ENCODE results near the gene SNCA. TPM values are rescaled to one million over a fixed set of nuclear protein-coding genes. Genes with fewer than 3 reads are reported as not detected.

Gene SNCA
- total RNA-seq, 1 donor from 2014 or later, result 2.2 TPM

DNA sequence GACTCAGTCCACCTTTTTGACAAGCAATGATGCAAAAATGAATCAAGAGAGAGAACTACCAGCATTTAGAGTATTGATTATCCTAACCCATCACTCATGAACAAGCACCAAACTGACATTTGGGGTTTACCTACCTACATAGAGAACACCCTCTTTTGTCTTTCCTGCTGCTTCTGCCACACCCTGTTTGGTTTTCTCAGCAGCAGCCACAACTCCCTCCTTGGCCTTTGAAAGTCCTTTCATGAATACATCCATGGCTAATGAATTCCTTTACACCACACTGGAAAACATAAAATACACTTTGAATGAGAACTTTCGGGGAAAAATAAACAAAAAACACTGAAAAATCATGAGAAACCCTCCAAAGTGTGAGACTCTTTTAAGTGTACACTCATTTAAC lies 1.5 kb downstream of the SNCA start:
- no peaks in the 10 kb centered on the region for H3K36me3 Mint-ChIP-seq (ENCODE audit: low read depth)
- intact Hi-C loops (cut with micrococcal nuclease), result loop anchor here (5.0 kb wide), 1 partner anchor 62 kb away; no protein-coding TSS in a partner anchor
- H3K27ac Mint-ChIP-seq, result no peak overlapping the region
- ChIA-PET CTCF (no interaction called here), POLR2A (no interaction called here)
- no peak overlapping the region for H3K4me3 Mint-ChIP-seq
- TF ChIP-seq CTCF (IDR thresholded peaks at IDR 0.05), result no peak
- ATAC-seq (ENCODE audit: low read depth) (no peak), DNase-seq (no peak)
- H3K9me3 Mint-ChIP-seq, result no peaks in the 10 kb centered on the region
- H3K27me3 Mint-ChIP-seq, result peaks cover 20% of the 10 kb centered on the region
- H3K4me1 Mint-ChIP-seq, result peaks cover 21% of the 10 kb centered on the region

GRCh38 chr4:89834486-89835209 lies 2.3 kb downstream of the SNCA start:
- H3K36me3 Mint-ChIP-seq (ENCODE audit: low read depth), result no peaks in the 10 kb centered on the region
- ATAC-seq (ENCODE audit: low read depth) (no peak), DNase-seq (no peak)
- intact Hi-C loops (cut with micrococcal nuclease), result loop anchor here (5.0 kb wide), 1 partner anchor 63 kb away; no protein-coding TSS in a partner anchor
- POLR2A ChIA-PET, result no interaction called here
- CTCF ChIA-PET, result no interaction called here
- TF ChIP-seq CTCF (IDR thresholded peaks at IDR 0.05), result no peak
- no peak overlapping the region for H3K4me3 Mint-ChIP-seq
- H3K4me1 Mint-ChIP-seq, result peaks cover 25% of the 10 kb centered on the region
- H3K27ac Mint-ChIP-seq, result no peak overlapping the region
- no peaks in the 10 kb centered on the region for H3K9me3 Mint-ChIP-seq
- peaks cover 20% of the 10 kb centered on the region for H3K27me3 Mint-ChIP-seq

DNA sequence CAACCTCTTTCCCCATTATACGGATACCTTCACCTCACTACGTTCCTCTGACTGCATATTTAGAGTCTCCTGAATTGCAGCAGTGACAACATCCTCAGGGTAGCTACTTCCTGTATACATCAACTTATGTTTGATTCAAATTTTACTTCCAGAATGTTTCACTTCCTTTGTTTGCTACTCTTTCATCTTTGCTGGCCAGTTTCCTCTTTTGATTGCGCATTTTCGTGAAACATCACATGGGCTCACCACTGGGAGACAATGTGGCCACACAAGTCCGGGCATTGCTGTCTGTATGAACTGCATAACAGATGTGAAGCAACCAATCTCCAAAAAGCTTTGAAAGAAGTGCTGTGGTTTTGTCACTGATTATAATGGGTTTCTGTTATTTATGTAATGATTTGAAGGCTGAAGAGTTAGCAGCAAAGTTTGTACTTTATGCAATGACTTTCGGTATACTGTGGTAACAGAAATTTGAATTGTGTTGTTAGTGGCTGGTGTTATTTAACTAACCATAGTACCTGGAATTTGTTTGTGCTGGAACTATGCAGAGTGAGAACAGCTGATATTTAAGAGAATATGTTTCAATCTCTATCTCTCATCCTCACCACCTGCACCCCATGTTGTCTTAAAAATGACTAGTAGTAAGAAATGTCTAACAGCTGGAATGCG lies 7.4 kb downstream of the SNCA start:
- ATAC-seq (ENCODE audit: low read depth) (peak; percentile 75), DNase-seq (no peak)
- Mint-ChIP-seq H3K4me3 (peak overlapping the region; percentile 15), H3K9me3 (no peaks in the 10 kb centered on the region), H3K4me1 (peaks cover 10% of the 10 kb centered on the region), H3K36me3 (ENCODE audit: low read depth) (no peaks in the 10 kb centered on the region), H3K27me3 (peaks cover 2% of the 10 kb centered on the region), H3K27ac (peak overlapping the region; percentile 10)
- CTCF ChIA-PET, result no interaction called here
- no peak for TF ChIP-seq CTCF (IDR thresholded peaks at IDR 0.05)
- intact Hi-C loops (cut with micrococcal nuclease), result no loop called here
- POLR2A ChIA-PET, result no interaction called here

GRCh38 chr4:89823416-89823815 lies 13.5 kb downstream of the SNCA start:
- POLR2A ChIA-PET, result no interaction called here
- intact Hi-C loops (cut with micrococcal nuclease), result no loop called here
- Mint-ChIP-seq H3K27ac (no peak overlapping the region), H3K27me3 (no peaks in the 10 kb centered on the region), H3K36me3 (ENCODE audit: low read depth) (no peaks in the 10 kb centered on the region), H3K4me3 (no peak overlapping the region), H3K4me1 (no peaks in the 10 kb centered on the region), H3K9me3 (no peaks in the 10 kb centered on the region)
- ATAC-seq (ENCODE audit: low read depth) (no peak), DNase-seq (no peak)
- CTCF ChIA-PET, result no interaction called here
- TF ChIP-seq CTCF (IDR thresholded peaks at IDR 0.05), result no peak

- Mint-ChIP-seq H3K4me1 (no peaks in the 10 kb centered on the region), H3K9me3 (no peaks in the 10 kb centered on the region), H3K4me3 (no peak overlapping the region), H3K27me3 (peaks cover 2% of the 10 kb centered on the region), H3K27ac (no peak overlapping the region), H3K36me3 (ENCODE audit: low read depth) (no peaks in the 10 kb centered on the region)
- intact Hi-C loops (cut with micrococcal nuclease), result no loop called here
- ChIA-PET POLR2A (no interaction called here), CTCF (no interaction called here)
- no peak for TF ChIP-seq CTCF (IDR thresholded peaks at IDR 0.05)
- no peak for DNase-seq
- ATAC-seq (ENCODE audit: low read depth), result no peak
Observed at GRCh38 chr4:89821612-89822011, 15.3 kb downstream of the SNCA start.

All from activated B cell treated with CpG ODN at 0.5 μM for 24 hours (primary cell).